ENCODE measurements around the gene B2M. TPM values are rescaled to one million over a fixed set of nuclear protein-coding genes. Genes with fewer than 3 reads are reported as not detected.
A peak's percentile ranks its signal among the peaks of the same experiment; 100 is the strongest.

The B2M gene
- total and polyA plus RNA-seq, 10 of the 15 experiments (the other 5 are each of a cell fraction or from before 2014, with no cell fraction given) = 2,901 to 22,794 (median 8,374) TPM

GRCh38 chr15:44711743-44712345, 527 bp downstream of the B2M start (continued):
- peak; percentile 28 for TF ChIP-seq PBX3 (IDR thresholded peaks at IDR 0.05; ENCODE audit: insufficient replicate concordance, low read depth, low read length)
- no peak for TF ChIP-seq ZBTB40 (IDR thresholded peaks at IDR 0.05; ENCODE audit: borderline replicate concordance)
- TF ChIP-seq IRF5 (IDR thresholded peaks at IDR 0.05; ENCODE audit: borderline replicate concordance) = no peak
- TF ChIP-seq ETV6 (conservative IDR thresholded peaks at IDR 0.05 in 1 of 2, IDR thresholded peaks at IDR 0.05 in 1 of 2; ENCODE audit: borderline replicate concordance in 1 of 2, low read depth in 1 of 2) = no peak
